ENCODE data around the gene POLR3A.

- TF ChIP-seq CTCF (conservative IDR thresholded peaks at IDR 0.05; ENCODE audit: low read length): no peak
- no peak for TF ChIP-seq EZH2phosphoT487 (IDR thresholded peaks at IDR 0.05; ENCODE audit: borderline replicate concordance, low read depth, low read length)
Measured at GRCh38 chr10:77969114-77969513, 60.2 kb downstream of the POLR3A start.

Measured in OCI-LY7 (cell line).